H9 (cell line): ENCODE measurements around the gene PSMB7. TPM values are rescaled to one million over a fixed set of nuclear protein-coding genes. Genes with fewer than 3 reads are reported as not detected.
A peak's percentile ranks its signal among the peaks of the same experiment; 100 is the strongest.

Experiments used
- DNase-seq: peaks from one replicate; pipeline ENCODE4 v3.0.0-alpha.2; 2017
- H2AFZ ChIP-seq: one replicate; pipeline ENCODE4 v1.6.1; 2013; ENCODE audit warnings: mild to moderate bottlenecking, low read length, control low read depth, moderate library complexity
- H2AK5ac ChIP-seq: 2 replicates; pipeline ENCODE4 v1.6.1; 2013; ENCODE audit warnings: low read length, control low read depth, mixed read lengths; ENCODE audit not compliant: insufficient read length
- H2BK120ac ChIP-seq: one replicate; pipeline ENCODE4 v1.6.1; 2013; ENCODE audit warnings: low read depth, mild to moderate bottlenecking, low read length, control low read depth, inconsistent platforms; ENCODE audit not compliant: poor library complexity, severe bottlenecking
- H2BK12ac ChIP-seq: 2 replicates; pipeline ENCODE4 v1.6.1; 2013; ENCODE audit warnings: low read length, control low read depth, mixed read lengths, low read depth; ENCODE audit not compliant: insufficient read length
- H2BK15ac ChIP-seq: 2 replicates; pipeline ENCODE4 v1.6.1; 2013; ENCODE audit warnings: low read depth, low read length, control low read depth
- H2BK20ac ChIP-seq: one replicate; pipeline ENCODE4 v1.6.1; 2013; ENCODE audit warnings: low read depth, mild to moderate bottlenecking, low read length, control low read depth, inconsistent platforms; ENCODE audit not compliant: poor library complexity, severe bottlenecking
- H2BK5ac ChIP-seq: 2 replicates; pipeline ENCODE4 v1.6.1; 2013; ENCODE audit warnings: low read length, control low read depth, mixed read lengths; ENCODE audit not compliant: insufficient read length
- H3K14ac ChIP-seq: 2 replicates; pipeline ENCODE4 v1.6.1; 2013; ENCODE audit warnings: low read length, control low read depth; ENCODE audit not compliant: insufficient read depth
- H3K18ac ChIP-seq: 2 replicates; pipeline ENCODE4 v1.6.1; 2013; ENCODE audit warnings: low read depth, mild to moderate bottlenecking, mixed read lengths, low read length, control low read depth; ENCODE audit not compliant: insufficient read length
- H3K23ac ChIP-seq: 2 replicates; pipeline ENCODE4 v1.6.1; 2013; ENCODE audit warnings: low read length, control low read depth, mixed read lengths, low read depth; ENCODE audit not compliant: insufficient read length
- H3K23me2 ChIP-seq: 2 replicates; pipeline ENCODE4 v1.6.1; 2013; ENCODE audit warnings: low read depth, mild to moderate bottlenecking, mixed read lengths, low read length, control low read depth; ENCODE audit not compliant: insufficient read length, poor library complexity, severe bottlenecking
- H3K27ac ChIP-seq: 2 replicates; pipeline ENCODE4 v1.5.1; 2013; ENCODE audit warnings: low read length, control low read depth, mixed read lengths, low read depth; ENCODE audit not compliant: insufficient read length
- H3K27me3 ChIP-seq: 2 replicates; pipeline ENCODE4 v1.6.1; 2013; ENCODE audit warnings: low read length, control low read depth, inconsistent platforms; ENCODE audit not compliant: insufficient read depth
- H3K4ac ChIP-seq: 2 replicates; pipeline ENCODE4 v1.6.1; 2013; ENCODE audit warnings: low read depth, mild to moderate bottlenecking, control low read depth, inconsistent platforms, low read length, moderate library complexity
- H3K4me1 ChIP-seq: 2 replicates; pipeline ENCODE4 v1.6.1; 2013; ENCODE audit warnings: low read length, control low read depth, inconsistent platforms; ENCODE audit not compliant: insufficient read depth
- H3K4me2 ChIP-seq: 2 replicates; pipeline ENCODE4 v1.6.1; 2013; ENCODE audit warnings: low read length, control low read depth, mixed read lengths; ENCODE audit not compliant: insufficient read length, insufficient read depth
- H3K56ac ChIP-seq: 2 replicates; pipeline ENCODE4 v1.6.1; 2013; ENCODE audit warnings: low read depth, mild to moderate bottlenecking, mixed read lengths, low read length, control low read depth; ENCODE audit not compliant: insufficient read length
- H3K79me1 ChIP-seq: 2 replicates; pipeline ENCODE4 v1.6.1; 2013; ENCODE audit warnings: low read depth, mild to moderate bottlenecking, moderate library complexity, low read length, control low read depth, inconsistent platforms; ENCODE audit not compliant: insufficient read depth, poor library complexity, severe bottlenecking
- H3K79me2 ChIP-seq: 2 replicates; pipeline ENCODE4 v1.6.1; 2013; ENCODE audit warnings: low read length, control low read depth, inconsistent platforms; ENCODE audit not compliant: insufficient read depth
- H3K9ac ChIP-seq: 2 replicates; pipeline ENCODE4 v1.6.1; 2013; ENCODE audit warnings: low read length, control low read depth, mixed read lengths; ENCODE audit not compliant: insufficient read length; ENCODE audit errors: extremely low read depth
- H3K9me3 ChIP-seq: one replicate; pipeline ENCODE4 v1.6.1; 2013; ENCODE audit warnings: low read depth, low read length, inconsistent platforms; ENCODE audit not compliant: control insufficient read depth
- H3T11ph ChIP-seq: one replicate; pipeline ENCODE4 v1.6.1; 2013; ENCODE audit warnings: mild to moderate bottlenecking, low read length, control low read depth, inconsistent platforms
- H4K20me1 ChIP-seq: one replicate; pipeline ENCODE4 v1.6.1; 2013; ENCODE audit not compliant: control insufficient read depth, insufficient read length, insufficient read depth
- H4K5ac ChIP-seq: 2 replicates; pipeline ENCODE4 v1.6.1; 2013; ENCODE audit warnings: low read depth, mild to moderate bottlenecking, mixed read lengths, low read length, control low read depth; ENCODE audit not compliant: insufficient read length
- H4K8ac ChIP-seq: replicated peaks from 2 replicates; pipeline ENCODE4 v1.6.1; 2013; ENCODE audit warnings: low read length, control low read depth, mixed read lengths, low read depth; ENCODE audit not compliant: insufficient read length
- H4K91ac ChIP-seq: 2 replicates; pipeline ENCODE4 v1.6.1; 2013; ENCODE audit warnings: low read depth, mild to moderate bottlenecking, moderate library complexity, mixed read lengths, low read length, control low read depth; ENCODE audit not compliant: insufficient read length
- H3K27ac Mint-ChIP-seq, 3 experiments: 2 replicates in 2 of 3; 3 replicates in 1 of 3; pipeline ENCODE4 v1.8.0; 2020 to 2021; ENCODE audit warnings: mixed read lengths in 3 of 3, mild to moderate bottlenecking in 1 of 3, moderate library complexity in 1 of 3
- H3K27me3 Mint-ChIP-seq: 2 replicates; pipeline ENCODE4 v1.8.0; 2021; ENCODE audit warnings: low read depth, mild to moderate bottlenecking, moderate library complexity, mixed read lengths
- H3K36me3 Mint-ChIP-seq, 3 experiments: 2 replicates in 2 of 3; 3 replicates in 1 of 3; pipeline ENCODE4 v1.8.0; 2020 to 2021; ENCODE audit warnings: low read depth in 3 of 3, mixed read lengths in 3 of 3; ENCODE audit not compliant: insufficient read depth in 1 of 3
- H3K4me1 Mint-ChIP-seq, 2 experiments: 2 replicates each; pipeline ENCODE4 v1.8.0; 2020; ENCODE audit warnings: mixed read lengths in 2 of 2
- H3K4me3 Mint-ChIP-seq, 2 experiments: 2 replicates in 1 of 2; 3 replicates in 1 of 2; pipeline ENCODE4 v1.8.0; 2020 to 2021; ENCODE audit warnings: mild to moderate bottlenecking in 2 of 2, mixed read lengths in 2 of 2, moderate library complexity in 1 of 2
- H3K9me3 Mint-ChIP-seq, 2 experiments: 2 replicates in 1 of 2; 3 replicates in 1 of 2; pipeline ENCODE4 v1.8.0; 2020; ENCODE audit warnings: mild to moderate bottlenecking in 2 of 2, mixed read lengths in 2 of 2, moderate library complexity in 1 of 2
- CTCF ChIP-seq: fragments of 200-600 bp; sonication (generic); conservative IDR thresholded peaks from 3 replicates; pipeline ENCODE4 v1.8.0; 2021; ENCODE audit warnings: antibody characterized with exemption, mild to moderate bottlenecking
- WGBS: extraction: QIAGEN DNeasy Blood & Tissue Kit; methylation state at CpG from one replicate; pipeline ENCODE4 v1.1.7; 2013; ENCODE audit warnings: missing lambda C conversion rate, low lambda C conversion rate, mixed read lengths; ENCODE audit not compliant: insufficient read length; ENCODE audit errors: extremely low coverage; 5-methylcytosine and 5-hydroxymethylcytosine counted together
- total RNA-seq: library from RNA; stranded (reverse); gene quantifications from 2 replicates; pipeline ENCODE4 v1.2.1, GENCODE V29; 2021

Gene PSMB7
- total RNA-seq, 1 experiment from 2014 or later, result 209 TPM

GRCh38 chr9:124450931-124451661, 35.9 kb upstream of the PSMB7 start:
- peaks cover 13 to 22% of the 10 kb centered on the region in 2 experiments for H3K4me1 Mint-ChIP-seq
- no peak overlapping the region for H3K23ac ChIP-seq
- H3K18ac ChIP-seq, result no peak overlapping the region
- H3K27ac ChIP-seq, result no peak overlapping the region
- H3T11ph ChIP-seq, result no peak overlapping the region
- H4K20me1 ChIP-seq, result peaks cover 2% of the 10 kb centered on the region
- peak overlapping the region; percentile 42 for H3K4me2 ChIP-seq
- H3K27ac Mint-ChIP-seq, result peak overlapping the region in 1 of 3 experiments; percentile 65; a peak in 1 of 7 replicates
- H3K79me2 ChIP-seq, result no peaks in the 10 kb centered on the region
- H2BK5ac ChIP-seq, result no peak overlapping the region
- WGBS, result no CpG with 5 or more reads among the region's 19 CpGs
- H4K8ac ChIP-seq, result no peak overlapping the region
- no peak overlapping the region for H2BK15ac ChIP-seq
- H4K91ac ChIP-seq, result no peak overlapping the region
- no peak overlapping the region for H4K5ac ChIP-seq
- no peak overlapping the region for H3K4ac ChIP-seq
- no peak overlapping the region for H2BK120ac ChIP-seq
- no peak overlapping the region for H2AK5ac ChIP-seq
- H3K14ac ChIP-seq, result no peak overlapping the region
- H2BK12ac ChIP-seq, result no peak overlapping the region
- H3K9me3 Mint-ChIP-seq, result no peaks in the 10 kb centered on the region
- no peaks in the 10 kb centered on the region for H3K36me3 Mint-ChIP-seq
- TF ChIP-seq CTCF, result no peak
- H3K23me2 ChIP-seq, result peaks cover 5% of the 10 kb centered on the region
- H2BK20ac ChIP-seq, result no peak overlapping the region
- no peak overlapping the region for H3K56ac ChIP-seq
- DNase-seq, result peak; percentile 36
- H3K9ac ChIP-seq, result no peak overlapping the region
- peaks cover 12% of the 10 kb centered on the region for H3K27me3 ChIP-seq
- no peaks in the 10 kb centered on the region; the same call in 1 of the 2 replicates for H3K4me1 ChIP-seq
- no peak overlapping the region for H2AFZ ChIP-seq
- no peaks in the 10 kb centered on the region for H3K79me1 ChIP-seq
- H3K27me3 Mint-ChIP-seq, result peaks cover 33% of the 10 kb centered on the region
- H3K4me3 Mint-ChIP-seq, result peak overlapping the region; percentile 63 to 83
- H3K9me3 ChIP-seq, result no peaks in the 10 kb centered on the region
